Posterior cingulate gyrus (tissue), 11 donors: ENCODE data around the gene PLCH2.
"Not testable (repeated sequence)": the region's sequence is repeated elsewhere in the genome, so short reads cannot be mapped to it uniquely, and the experiment has no call there.

Experiments used
- DNase-seq, 10 donors: peaks; one replicate each; pipeline versions ENCODE4 v3.0.0 to v3.0.0-alpha.2; 2020 to 2021; ENCODE audit warnings: mixed read lengths in 3 of 10
- intact Hi-C: fragments of 100-400 bp; cut with DNase I; formaldehyde crosslinking; loops from one replicate; pipeline ENCODE4 v1.15.1; 2023

Gene PLCH2

GRCh38 chr1:2476061-2476999 is at the start of gene PLCH2:
Gene PLCH2 (plus strand): TSS chr1:2476289. CDS start chr1:2476589, 300 bp downstream.
- intact Hi-C loops = no loop called here
- DNase-seq = no peak

GRCh38 chr1:2426540-2426939 is 49.5 kb upstream of the PLCH2 start:
- intact Hi-C loops = no loop called here
- no peak for DNase-seq

- intact Hi-C loops = no loop called here
- DNase-seq = no peak
Observed at GRCh38 chr1:2427051-2427450, 49.0 kb upstream of the PLCH2 start.

GRCh38 chr1:2427976-2428375 is 48.1 kb upstream of the PLCH2 start:
- intact Hi-C loops = no loop called here
- DNase-seq = no peak

GRCh38 chr1:2428490-2428889 is 47.6 kb upstream of the PLCH2 start:
- no peak for DNase-seq
- intact Hi-C loops = no loop called here

GRCh38 chr1:2429780-2430591 is 46.1 kb upstream of the PLCH2 start:
- intact Hi-C loops = no loop called here
- no peak for DNase-seq

- DNase-seq = no peak
- intact Hi-C loops = no loop called here
Observed at GRCh38 chr1:2430592-2430973, 45.5 kb upstream of the PLCH2 start.

- intact Hi-C loops = no loop called here
- no peak for DNase-seq
Observed at GRCh38 chr1:2431103-2431502, 45.0 kb upstream of the PLCH2 start.

GRCh38 chr1:2431518-2431917 is 44.6 kb upstream of the PLCH2 start:
- intact Hi-C loops = no loop called here
- no peak for DNase-seq

GRCh38 chr1:2432441-2432844 is 43.6 kb upstream of the PLCH2 start:
- intact Hi-C loops = no loop called here
- DNase-seq = no peak

GRCh38 chr1:2433196-2433595 is 42.9 kb upstream of the PLCH2 start:
- DNase-seq = no peak
- intact Hi-C loops = no loop called here

GRCh38 chr1:2433936-2434655 is 42.0 kb upstream of the PLCH2 start:
- intact Hi-C loops = no loop called here
- DNase-seq = no peak

GRCh38 chr1:2435091-2435490 is 41.0 kb upstream of the PLCH2 start:
- no peak for DNase-seq
- intact Hi-C loops = no loop called here

- intact Hi-C loops = no loop called here
- DNase-seq = no peak
Observed at GRCh38 chr1:2435746-2436355, 40.2 kb upstream of the PLCH2 start.

- intact Hi-C loops = no loop called here
- DNase-seq = no peak
Observed at GRCh38 chr1:2436876-2437275, 39.2 kb upstream of the PLCH2 start.

- no peak for DNase-seq
- intact Hi-C loops = no loop called here
Observed at GRCh38 chr1:2437617-2438016, 38.5 kb upstream of the PLCH2 start.

- intact Hi-C loops = no loop called here
- DNase-seq = peak in 3 of 10 donors; percentile 43 to 88 (median 54)
Observed at GRCh38 chr1:2438038-2438437, 38.1 kb upstream of the PLCH2 start.

GRCh38 chr1:2438641-2439040 is 37.4 kb upstream of the PLCH2 start:
- no peak for DNase-seq
- intact Hi-C loops = no loop called here

- DNase-seq = no peak
- intact Hi-C loops = no loop called here
Observed at GRCh38 chr1:2439369-2439768, 36.7 kb upstream of the PLCH2 start.

- DNase-seq = peak in 1 of 10 donors; percentile 92
Observed at GRCh38 chr1:2440346-2440745, 35.7 kb upstream of the PLCH2 start.

More at GRCh38 chr1:2440346-2440745, 35.7 kb upstream of the PLCH2 start:
- intact Hi-C loops = not testable (repeated sequence)
